Measurements from ENCODE around the gene CCDC97.

Gene CCDC97

GRCh38 chr19:41320568-41320967 lies 10.6 kb downstream of the CCDC97 start:
- DNase-seq, result no peak

DNA sequence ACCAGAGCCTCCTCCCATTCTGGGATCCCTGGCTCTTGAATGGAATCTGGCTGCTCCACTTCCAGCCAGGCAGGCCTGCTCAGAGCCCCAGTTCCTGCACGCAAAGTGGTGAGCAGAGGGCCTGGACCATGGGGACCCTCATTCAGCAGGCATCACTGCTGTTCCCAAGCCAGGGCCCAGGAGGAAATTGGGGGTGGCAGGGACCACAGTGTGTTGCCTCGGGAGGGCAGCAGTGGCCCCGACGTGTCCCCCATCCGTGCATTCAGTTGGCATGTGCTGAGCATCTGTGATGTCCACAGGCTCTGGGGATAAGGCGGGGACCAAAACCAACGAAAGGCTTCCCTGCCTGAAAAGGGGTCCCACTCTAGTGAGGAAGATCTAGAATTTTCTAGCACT lies 11.2 kb downstream of the CCDC97 start:
- no peak for DNase-seq

DNA sequence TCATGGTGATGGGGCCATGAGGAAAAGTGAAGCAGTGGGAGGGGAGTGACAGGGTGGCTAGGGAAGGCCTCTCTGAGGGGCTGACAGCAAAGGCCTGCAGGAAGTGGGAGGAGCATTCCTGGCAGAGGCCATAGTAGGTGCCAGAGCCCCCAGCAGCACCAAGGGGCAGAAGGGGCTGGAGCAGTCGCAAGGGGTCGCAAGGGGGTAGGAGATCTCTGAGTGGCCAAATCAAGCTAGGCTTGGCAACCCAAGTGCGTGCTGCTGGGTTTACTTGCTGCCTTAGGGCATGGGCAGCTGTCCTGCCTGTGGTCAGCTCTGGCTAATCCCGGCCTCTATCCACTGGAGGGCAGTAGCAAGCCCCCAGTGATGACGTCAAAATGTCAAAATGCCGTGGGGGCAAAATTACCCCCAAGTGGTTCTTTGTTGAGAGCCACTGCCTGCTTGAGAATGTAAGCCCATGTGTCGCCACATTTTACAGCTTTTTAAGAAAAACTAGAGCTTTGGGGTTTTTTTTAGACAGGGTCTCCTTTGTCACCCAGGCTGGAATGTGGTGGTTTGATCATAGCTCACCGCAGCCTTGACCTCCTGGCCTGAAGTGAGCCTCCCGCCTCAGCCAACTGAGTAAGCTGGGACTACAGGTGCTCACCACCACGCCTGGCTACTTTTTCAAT lies 11.8 kb downstream of the CCDC97 start:
- no peak for DNase-seq

DNA sequence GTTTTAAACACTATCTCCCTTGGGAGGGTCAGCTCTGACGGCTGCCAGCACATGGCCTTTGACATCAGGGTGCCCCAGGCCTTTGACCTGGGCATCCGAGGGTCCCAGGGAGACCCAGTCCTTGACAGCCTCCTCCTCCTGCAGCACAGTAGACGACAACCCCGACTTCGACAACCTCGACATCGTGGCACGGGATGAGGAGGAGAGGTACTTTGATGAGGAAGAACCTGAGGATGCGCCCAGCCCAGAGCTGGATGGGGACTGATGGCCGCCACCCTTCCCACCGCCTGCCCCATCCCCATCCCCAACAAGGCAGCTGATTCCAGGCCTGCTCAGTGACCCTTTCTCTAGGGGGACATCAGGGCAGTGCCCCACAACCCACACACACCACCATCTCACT lies 12.5 kb downstream of the CCDC97 start:
- DNase-seq, result no peak

- no peak for DNase-seq
Measured at GRCh38 chr19:41323023-41323422, 13.1 kb downstream of the CCDC97 start.

DNA sequence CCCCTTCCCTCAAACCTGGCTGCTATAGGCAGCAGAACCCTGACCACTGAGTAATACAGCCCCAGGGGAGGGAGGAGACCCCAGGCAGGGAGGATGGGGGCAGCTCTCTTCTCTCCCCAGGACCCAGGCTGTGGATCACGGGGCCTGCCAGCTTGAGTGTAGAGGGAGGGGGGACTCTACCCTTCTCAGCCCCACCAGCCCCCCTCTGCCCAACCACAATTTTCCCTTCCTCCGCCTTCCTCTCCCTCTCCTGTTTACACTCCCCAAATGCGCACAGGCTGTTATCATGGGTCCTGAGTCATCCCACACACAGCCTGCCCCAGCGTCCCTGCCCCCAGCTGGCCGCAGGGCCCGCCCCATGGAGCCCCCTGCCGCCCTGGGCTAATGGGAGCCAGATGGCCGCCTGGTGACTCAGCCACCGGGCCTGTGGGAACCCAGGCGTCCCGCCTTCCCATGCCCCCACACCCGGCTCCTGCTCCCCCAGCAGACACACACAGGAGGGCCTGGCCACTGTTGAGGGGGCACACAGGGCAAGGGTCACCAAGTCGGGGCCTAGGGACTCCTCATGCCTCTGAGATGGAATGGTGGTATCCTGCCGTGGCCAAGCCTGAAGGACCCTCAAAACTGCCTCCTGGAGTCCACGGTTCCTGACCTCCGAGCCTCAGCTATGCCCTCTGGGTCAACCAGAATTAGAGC lies 13.6 kb downstream of the CCDC97 start:
- no peak for DNase-seq

- no peak for DNase-seq
Measured at GRCh38 chr19:41324231-41324702, 14.3 kb downstream of the CCDC97 start.

GRCh38 chr19:41324921-41325639 lies 15.1 kb downstream of the CCDC97 start:
- no peak for DNase-seq

GRCh38 chr19:41325640-41325946 lies 15.6 kb downstream of the CCDC97 start:
- no peak for DNase-seq

GRCh38 chr19:41325947-41326706 lies 16.2 kb downstream of the CCDC97 start:
- no peak for DNase-seq

DNA sequence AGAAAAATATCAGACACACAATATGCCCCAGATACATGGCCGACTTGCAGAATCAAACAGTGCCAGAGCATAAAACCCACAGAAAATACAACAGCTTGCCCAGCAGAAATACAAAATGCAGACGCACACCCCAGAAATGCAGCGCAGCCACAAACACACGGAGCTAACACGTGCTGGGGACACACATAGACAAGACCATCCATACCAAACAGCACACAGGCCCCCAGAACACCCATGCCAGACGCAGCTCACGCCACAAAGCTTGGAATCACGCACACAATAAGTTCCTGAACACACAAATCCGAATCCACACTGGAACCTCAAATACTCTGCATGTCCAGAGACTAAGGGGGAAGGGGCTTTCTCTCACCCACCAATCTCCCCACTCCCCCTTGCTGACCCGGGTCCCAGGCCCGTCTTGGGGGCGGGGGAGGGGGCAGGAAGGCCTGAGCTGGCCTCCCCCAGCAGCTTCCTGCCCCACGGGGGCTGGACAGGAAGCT lies 17.2 kb downstream of the CCDC97 start:
- DNase-seq, result no peak

DNA sequence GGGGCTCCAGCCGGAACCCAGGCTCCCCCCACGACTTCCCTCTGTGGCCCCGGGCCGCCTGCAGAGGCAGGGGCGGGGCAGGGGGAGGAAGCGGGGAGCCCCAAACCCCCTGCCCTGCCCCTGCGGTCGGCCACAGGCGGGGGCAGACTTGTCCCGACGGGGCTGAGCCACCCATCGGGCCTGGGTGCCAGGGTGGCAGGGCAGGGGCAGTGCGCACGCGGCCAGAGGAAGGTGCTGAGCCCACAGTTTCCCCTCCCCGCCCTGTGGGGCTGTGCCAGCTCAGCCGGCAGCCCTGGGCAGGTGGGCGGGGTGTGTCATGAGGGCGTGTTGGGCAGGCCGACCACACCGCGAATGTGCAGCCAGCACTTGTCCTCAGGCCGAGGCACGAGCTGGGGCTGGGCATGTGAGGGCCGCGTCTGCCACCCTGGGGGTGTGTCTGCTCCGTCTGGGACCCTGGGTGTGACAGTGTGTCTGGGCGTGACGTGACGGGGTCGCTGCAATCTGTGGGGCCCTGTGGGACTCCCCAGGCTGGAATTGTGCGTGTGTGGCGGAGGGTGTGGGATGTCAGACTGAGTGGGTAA lies 17.7 kb downstream of the CCDC97 start:
- DNase-seq, result peak; percentile 92

DNA sequence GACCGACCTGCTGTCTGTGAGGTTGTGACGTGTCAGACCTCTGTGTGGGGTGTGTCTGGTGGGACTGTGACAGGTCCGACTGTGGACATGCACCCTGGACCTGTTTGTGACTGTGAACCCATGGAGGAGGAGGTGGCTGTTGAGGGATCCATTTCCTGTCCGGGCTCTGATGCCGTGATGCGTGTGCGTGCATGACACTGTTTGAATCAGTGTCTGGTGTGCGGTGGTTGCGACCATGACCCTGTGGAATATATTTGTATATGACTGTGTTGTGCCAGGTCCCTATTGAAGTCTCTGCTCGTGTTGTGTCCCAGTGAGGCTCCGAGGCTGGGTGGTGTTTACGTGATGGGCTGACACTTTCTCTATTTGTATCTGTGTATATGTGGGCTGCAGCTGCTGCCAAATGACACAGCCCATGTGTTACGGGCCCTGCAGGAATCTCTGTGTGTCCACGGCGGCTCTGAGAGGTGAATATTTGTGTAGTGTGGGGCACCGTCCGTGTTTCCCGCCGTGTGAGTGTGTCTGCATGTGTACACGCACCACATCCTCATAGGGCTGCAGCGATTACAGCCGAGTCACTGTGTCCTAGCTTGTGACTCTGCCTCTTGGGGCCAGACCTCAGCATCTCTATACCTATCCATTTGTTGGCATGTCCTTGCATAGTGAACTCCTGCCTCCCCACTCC lies 18.3 kb downstream of the CCDC97 start:
- no peak for DNase-seq

DNA sequence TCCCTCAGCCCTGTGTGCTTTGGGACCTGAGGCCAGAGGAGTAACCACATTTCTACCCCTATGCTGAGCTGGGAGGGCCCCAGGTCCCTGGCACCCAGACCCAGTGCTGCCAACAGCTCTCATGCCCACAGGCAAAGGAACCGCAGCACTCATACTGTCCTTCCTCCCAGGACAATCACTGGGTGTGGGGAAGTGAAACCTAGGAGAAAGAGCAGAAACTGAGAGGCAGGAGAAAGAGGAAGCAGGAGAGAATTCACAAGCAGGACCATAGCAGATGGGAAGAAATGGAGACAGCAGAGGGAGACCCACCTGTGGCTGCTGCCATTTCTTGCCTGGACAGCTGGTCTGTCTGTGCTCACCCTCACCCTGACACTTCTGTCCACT lies 18.9 kb downstream of the CCDC97 start:
- DNase-seq, result no peak

GRCh38 chr19:41330481-41330880 lies 20.5 kb downstream of the CCDC97 start:
- DNase-seq, result no peak

DNA sequence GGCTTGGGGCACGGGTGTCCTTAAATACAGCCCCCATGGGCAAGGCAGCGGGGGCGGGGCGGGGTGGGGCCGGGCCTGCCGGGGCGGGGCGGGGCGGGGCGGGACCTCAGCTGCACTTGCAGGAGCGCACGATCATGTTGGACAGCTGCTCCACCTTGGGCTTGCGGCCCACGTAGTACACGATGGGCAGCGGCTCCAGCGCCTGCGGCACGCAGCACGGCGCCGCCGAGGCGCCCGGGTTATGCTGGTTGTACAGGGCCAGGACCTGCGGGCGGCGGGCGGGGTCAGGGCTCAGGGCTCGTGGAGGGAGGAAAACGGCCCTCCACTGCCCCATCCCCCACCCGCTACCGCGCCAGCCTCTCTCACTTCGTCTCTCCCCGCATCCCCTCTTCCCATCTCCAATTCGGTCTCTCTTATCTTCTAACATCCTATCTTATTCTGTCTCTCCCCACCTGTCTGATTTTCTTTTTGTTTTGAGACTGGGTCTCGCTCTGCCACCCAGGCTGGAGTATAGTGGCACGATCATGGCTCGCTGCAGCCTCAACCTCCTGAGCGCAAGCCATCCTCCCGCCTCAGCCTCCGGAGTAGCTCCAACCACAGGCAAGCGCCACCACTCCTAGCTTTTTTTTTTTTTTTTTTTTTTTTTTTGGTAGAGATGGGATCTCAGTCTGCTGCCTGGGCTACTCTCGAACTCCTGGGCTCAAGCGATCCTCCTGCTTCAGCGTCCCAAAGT lies 21.1 kb downstream of the CCDC97 start:
- DNase-seq, result no peak

DNA sequence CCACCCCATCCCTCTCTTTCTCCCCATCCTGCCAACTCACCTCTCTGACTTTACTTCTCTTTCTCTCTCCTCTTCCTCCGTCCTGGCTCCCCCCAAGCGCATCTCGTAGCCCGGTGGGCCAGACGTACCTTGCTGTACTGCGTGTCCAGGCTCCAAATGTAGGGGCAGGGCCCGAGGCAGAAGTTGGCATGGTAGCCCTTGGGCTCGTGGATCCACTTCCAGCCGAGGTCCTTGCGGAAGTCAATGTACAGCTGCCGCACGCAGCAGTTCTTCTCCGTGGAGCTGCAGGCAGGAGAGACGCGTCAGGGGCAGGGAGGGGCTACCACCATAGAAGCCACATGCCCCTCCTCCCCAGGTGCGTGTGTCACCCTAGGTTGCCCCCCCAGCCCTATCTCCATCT lies 22.0 kb downstream of the CCDC97 start:
- DNase-seq, result no peak

DNA sequence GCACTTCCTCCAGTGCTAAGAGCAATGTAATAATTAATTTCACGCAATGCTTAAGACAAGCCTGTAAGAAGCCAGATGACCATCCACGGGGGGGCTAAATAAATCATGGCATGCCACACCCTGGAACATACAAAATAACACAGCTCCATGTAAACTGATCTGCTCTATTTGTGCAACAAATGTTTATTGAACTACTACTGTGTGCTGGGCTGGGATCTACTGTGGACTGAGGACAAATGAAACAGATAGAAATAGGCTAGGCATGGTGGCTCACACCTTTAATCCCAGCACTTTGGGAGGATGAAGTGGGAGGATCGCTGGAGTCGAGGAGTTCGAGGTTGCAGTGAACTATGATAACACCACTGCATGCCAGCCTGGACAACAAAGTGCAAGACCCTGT lies 22.5 kb downstream of the CCDC97 start:
- no peak for DNase-seq

DNA sequence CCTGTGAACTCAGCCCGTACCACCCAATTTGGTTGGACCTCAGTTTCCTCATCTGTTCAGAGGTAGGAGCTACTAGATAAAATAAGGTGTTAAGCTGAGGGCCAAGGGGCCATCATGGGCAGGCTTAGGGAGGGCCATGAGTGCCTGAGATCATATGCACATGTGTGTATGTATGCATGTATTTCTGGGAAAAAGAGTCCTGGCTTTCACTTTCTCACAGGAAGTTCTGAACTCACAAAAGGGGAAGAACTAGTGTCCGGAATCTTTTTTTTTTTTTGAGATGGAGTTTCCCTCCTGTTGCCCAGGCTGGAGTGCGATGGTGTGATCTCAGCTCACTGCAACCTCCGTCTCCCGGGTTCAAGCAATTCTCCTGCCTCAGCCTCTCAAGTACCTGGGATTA lies 24.8 kb downstream of the CCDC97 start:
- DNase-seq, result no peak

DNA sequence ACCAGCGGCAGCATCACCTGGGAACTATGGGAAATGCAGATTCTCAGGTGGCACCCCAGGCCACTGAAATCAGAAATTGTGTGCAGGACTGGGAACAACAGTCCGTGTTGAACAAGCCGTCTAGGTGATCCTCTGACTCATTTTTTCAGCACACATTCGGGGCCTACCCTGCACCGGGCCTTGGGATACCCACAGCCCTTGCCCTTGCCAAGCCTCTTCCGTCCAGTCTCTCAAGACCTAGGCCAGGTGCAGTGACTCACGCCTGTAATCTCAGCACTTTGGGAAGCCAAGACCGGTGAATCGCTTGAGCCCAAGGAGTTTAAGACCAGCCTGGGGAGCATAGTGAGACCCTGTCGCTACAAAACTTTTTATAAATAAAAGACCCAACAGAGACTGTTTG lies 25.5 kb downstream of the CCDC97 start:
- DNase-seq, result no peak

GRCh38 chr19:41339936-41340335 lies 30.0 kb downstream of the CCDC97 start:
- no peak for DNase-seq
